ENCODE results near the gene PRG3. TPM values are rescaled to one million over a fixed set of nuclear protein-coding genes. Genes with fewer than 3 reads are reported as not detected.
"Not testable (repeated sequence)": the region's sequence is repeated elsewhere in the genome, so short reads cannot be mapped to it uniquely, and the experiment has no call there.

PRG3 gene
- total RNA-seq, 2 donors from 2014 or later, result not detected

GRCh38 chr11:57341250-57341808 is 39.6 kb downstream of the PRG3 start:
- Mint-ChIP-seq H3K36me3 (no peaks in the 10 kb centered on the region), H3K27ac (no peak overlapping the region), H3K27me3 (peaks cover 3 to 5% of the 10 kb centered on the region in 2 donors), H3K9me3 (no peaks in the 10 kb centered on the region), H3K4me3 (no peak overlapping the region), H3K4me1 (ENCODE audit: low read depth in 2 of 2) (peaks cover 18 to 22% of the 10 kb centered on the region in 2 donors)
- DNase-seq (ENCODE audit: low spot score), result no peak
- ATAC-seq, result peak; percentile 45 to 63

- DNase-seq (ENCODE audit: low spot score) (no peak), ATAC-seq (no peak)
- H3K4me3 Mint-ChIP-seq, result no peak overlapping the region
These were observed 40.8 kb downstream of the PRG3 start for GRCh38 chr11:57340039-57340615.

GRCh38 chr11:57339328-57339727 is 41.6 kb downstream of the PRG3 start:
- DNase-seq (ENCODE audit: low spot score), result no peak
- Mint-ChIP-seq H3K27me3 (peaks cover 3 to 5% of the 10 kb centered on the region in 2 donors), H3K9me3 (no peaks in the 10 kb centered on the region), H3K4me3 (no peak overlapping the region), H3K36me3 (no peaks in the 10 kb centered on the region), H3K4me1 (ENCODE audit: low read depth in 2 of 2) (peaks cover 28 to 34% of the 10 kb centered on the region in 2 donors), H3K27ac (no peak overlapping the region)
- ATAC-seq, result no peak

More at GRCh38 chr11:57340039-57340615, 40.8 kb downstream of the PRG3 start:
- Mint-ChIP-seq H3K4me1 (ENCODE audit: low read depth in 2 of 2) (peaks cover 20 to 26% of the 10 kb centered on the region in 2 donors), H3K36me3 (no peaks in the 10 kb centered on the region), H3K27ac (no peak overlapping the region), H3K27me3 (peaks cover 3 to 5% of the 10 kb centered on the region in 2 donors), H3K9me3 (no peaks in the 10 kb centered on the region)

GRCh38 chr11:57338142-57338541 is 42.8 kb downstream of the PRG3 start, which contains the start of gene P2RX3:
P2RX3 (plus strand) TSS chr11:57338352; CDS start chr11:57338551, 199 bp downstream.
- Mint-ChIP-seq H3K9me3 (no peaks in the 10 kb centered on the region), H3K27me3 (peaks cover 3 to 5% of the 10 kb centered on the region in 2 donors), H3K36me3 (no peaks in the 10 kb centered on the region), H3K27ac (no peak within 1 kb of the TSS), H3K4me3 (no peak within 1 kb of the TSS), H3K4me1 (ENCODE audit: low read depth in 2 of 2) (peaks cover 37 to 41% of the 10 kb centered on the region in 2 donors)
- DNase-seq (ENCODE audit: low spot score) (no peak), ATAC-seq (no peak)

GRCh38 chr11:57336856-57337255 is 44.1 kb downstream of the PRG3 start:
- Mint-ChIP-seq H3K4me1 (ENCODE audit: low read depth in 2 of 2) (peaks cover 41 to 42% of the 10 kb centered on the region in 2 donors), H3K4me3 (peak overlapping the region; percentile 99), H3K27ac (peak overlapping the region; percentile 91 to 94)
- H3K9me3 Mint-ChIP-seq; H3K36me3 Mint-ChIP-seq; ATAC-seq; DNase-seq (ENCODE audit: low spot score); H3K27me3 Mint-ChIP-seq: not testable (repeated sequence)

GRCh38 chr11:57336111-57336666 is 44.8 kb downstream of the PRG3 start:
- peak overlapping the region; percentile 91 to 94 for H3K27ac Mint-ChIP-seq
- peak overlapping the region; percentile 99 for H3K4me3 Mint-ChIP-seq
- no peaks in the 10 kb centered on the region for H3K9me3 Mint-ChIP-seq
- ATAC-seq (peak in 1 of 2 donors; percentile 28), DNase-seq (ENCODE audit: low spot score) (no peak)
- peaks cover 4% of the 10 kb centered on the region for H3K36me3 Mint-ChIP-seq
- peaks cover 3 to 5% of the 10 kb centered on the region in 2 donors for H3K27me3 Mint-ChIP-seq
- peaks cover 34 to 36% of the 10 kb centered on the region in 2 donors for H3K4me1 Mint-ChIP-seq (ENCODE audit: low read depth in 2 of 2)

- Mint-ChIP-seq H3K27me3 (peaks cover 2 to 3% of the 10 kb centered on the region in 2 donors), H3K4me3 (peak within 1 kb of the TSS; percentile 99), H3K4me1 (ENCODE audit: low read depth in 2 of 2) (peaks cover 28 to 32% of the 10 kb centered on the region in 2 donors), H3K36me3 (peaks cover 10% of the 10 kb centered on the region), H3K27ac (peak within 1 kb of the TSS; percentile 91 to 94), H3K9me3 (no peaks in the 10 kb centered on the region)
- peak; percentile 92 for DNase-seq (ENCODE audit: low spot score)
- peak; percentile 98 to 99 for ATAC-seq
These were observed 45.4 kb downstream of the PRG3 start, which contains the start of gene SSRP1 for GRCh38 chr11:57335343-57336110. SSRP1 (minus strand) TSS chr11:57335892; CDS start chr11:57335121, 771 bp downstream.

GRCh38 chr11:57335023-57335342 is 46.0 kb downstream of the PRG3 start:
- no peaks in the 10 kb centered on the region for H3K9me3 Mint-ChIP-seq
- H3K4me3 Mint-ChIP-seq, result peak overlapping the region; percentile 99
- ATAC-seq, result no peak
- H3K27me3 Mint-ChIP-seq, result no peaks in the 10 kb centered on the region
- peaks cover 25 to 34% of the 10 kb centered on the region in 2 donors for H3K4me1 Mint-ChIP-seq (ENCODE audit: low read depth in 2 of 2)
- no peak for DNase-seq (ENCODE audit: low spot score)
- H3K27ac Mint-ChIP-seq, result peak overlapping the region; percentile 66 to 91
- H3K36me3 Mint-ChIP-seq, result peaks cover 16% of the 10 kb centered on the region

- H3K4me3 Mint-ChIP-seq, result peak overlapping the region; percentile 27
- H3K27ac Mint-ChIP-seq, result peak overlapping the region in 1 of 2 donors; percentile 66
These were observed 48.1 kb downstream of the PRG3 start for GRCh38 chr11:57332694-57333440.

GRCh38 chr11:57331720-57332119 is 49.2 kb downstream of the PRG3 start:
- Mint-ChIP-seq H3K27me3 (no peaks in the 10 kb centered on the region), H3K9me3 (no peaks in the 10 kb centered on the region), H3K4me1 (ENCODE audit: low read depth in 2 of 2) (peaks cover 35 to 41% of the 10 kb centered on the region in 2 donors), H3K4me3 (no peak overlapping the region), H3K36me3 (peaks cover 36% of the 10 kb centered on the region), H3K27ac (no peak overlapping the region)
- no peak for DNase-seq (ENCODE audit: low spot score)
- no peak for ATAC-seq

More at GRCh38 chr11:57332694-57333440, 48.1 kb downstream of the PRG3 start:
- H3K4me1 Mint-ChIP-seq (ENCODE audit: low read depth in 2 of 2), result peaks cover 25 to 36% of the 10 kb centered on the region in 2 donors
- H3K27me3 Mint-ChIP-seq, result no peaks in the 10 kb centered on the region
- no peak for DNase-seq (ENCODE audit: low spot score)
- H3K9me3 Mint-ChIP-seq, result no peaks in the 10 kb centered on the region
- no peak for ATAC-seq
- peaks cover 25% of the 10 kb centered on the region for H3K36me3 Mint-ChIP-seq

- DNase-seq (ENCODE audit: low spot score), result no peak
- no peak for ATAC-seq
- Mint-ChIP-seq H3K27ac (peak overlapping the region; percentile 48 to 79), H3K9me3 (no peaks in the 10 kb centered on the region), H3K36me3 (peaks cover 40% of the 10 kb centered on the region), H3K4me1 (ENCODE audit: low read depth in 2 of 2) (peaks cover 39 to 50% of the 10 kb centered on the region in 2 donors), H3K27me3 (no peaks in the 10 kb centered on the region), H3K4me3 (no peak overlapping the region)
These were observed 50.9 kb downstream of the PRG3 start for GRCh38 chr11:57330029-57330428.

- DNase-seq (ENCODE audit: low spot score), result no peak
- Mint-ChIP-seq H3K27me3 (no peaks in the 10 kb centered on the region), H3K36me3 (peaks cover 40% of the 10 kb centered on the region), H3K4me1 (ENCODE audit: low read depth in 2 of 2) (peaks cover 26 to 41% of the 10 kb centered on the region in 2 donors), H3K4me3 (peak overlapping the region; percentile 1), H3K9me3 (no peaks in the 10 kb centered on the region), H3K27ac (peak overlapping the region; percentile 26 to 83)
- no peak for ATAC-seq
These were observed 53.2 kb downstream of the PRG3 start for GRCh38 chr11:57327721-57328120.
